Trophoblast cell (in vitro differentiated cells and primary cell): ENCODE results near the gene LPAR5.

Source experiments
- DNase-seq, 2 donors: peaks; one replicate each; pipeline ENCODE4 v3.0.0-alpha.2; 2016
- H2AFZ ChIP-seq: 2 replicates; pipeline ENCODE4 v1.6.1; 2013; ENCODE audit warnings: low read length, moderate library complexity, mild to moderate bottlenecking; ENCODE audit not compliant: insufficient read depth, poor library complexity
- H2AK5ac ChIP-seq: 2 replicates; pipeline ENCODE4 v1.6.1; 2013; ENCODE audit warnings: mild to moderate bottlenecking, low read length
- H2BK120ac ChIP-seq: 2 replicates; pipeline ENCODE4 v1.6.1; 2013; ENCODE audit warnings: low read length, mild to moderate bottlenecking, moderate library complexity; ENCODE audit not compliant: insufficient read depth, poor library complexity
- H2BK12ac ChIP-seq: 2 replicates; pipeline ENCODE4 v1.6.1; 2013; ENCODE audit warnings: mild to moderate bottlenecking, low read length, moderate library complexity
- H2BK5ac ChIP-seq: 2 replicates; pipeline ENCODE4 v1.6.1; 2013; ENCODE audit warnings: low read length, low read depth, moderate library complexity, mild to moderate bottlenecking; ENCODE audit not compliant: poor library complexity
- H3K14ac ChIP-seq: 2 replicates; pipeline ENCODE4 v1.6.1; 2013; ENCODE audit warnings: mild to moderate bottlenecking, low read length
- H3K18ac ChIP-seq: 2 replicates; pipeline ENCODE4 v1.6.1; 2013; ENCODE audit warnings: mild to moderate bottlenecking, low read length
- H3K23ac ChIP-seq: 2 replicates; pipeline ENCODE4 v1.6.1; 2013; ENCODE audit warnings: low read length
- H3K27ac ChIP-seq: 2 replicates; pipeline ENCODE4 v1.5.1; 2013; ENCODE audit warnings: low read depth, mild to moderate bottlenecking, inconsistent platforms, low read length, moderate library complexity
- H3K27me3 ChIP-seq: 2 replicates; pipeline ENCODE4 v1.6.1; 2013; ENCODE audit warnings: inconsistent platforms, mild to moderate bottlenecking, low read length, moderate library complexity; ENCODE audit not compliant: insufficient read depth
- H3K36me3 ChIP-seq, 2 experiments: 1 replicate in 1 of 2; 2 replicates in 1 of 2; pipeline ENCODE4 v1.6.1; 2013; ENCODE audit warnings: low read length in 2 of 2, mild to moderate bottlenecking in 2 of 2, moderate library complexity in 1 of 2; ENCODE audit not compliant: insufficient read depth in 2 of 2, control insufficient read depth in 1 of 2
- H3K4ac ChIP-seq: 2 replicates; pipeline ENCODE4 v1.6.1; 2013; ENCODE audit warnings: low read depth, mild to moderate bottlenecking, low read length, moderate library complexity
- H3K4me1 ChIP-seq, 2 experiments: 1 replicate in 1 of 2; 2 replicates in 1 of 2; pipeline ENCODE4 v1.6.1; 2013; ENCODE audit warnings: low read length in 2 of 2, mild to moderate bottlenecking in 2 of 2, moderate library complexity in 1 of 2; ENCODE audit not compliant: insufficient read depth in 2 of 2, control insufficient read depth in 1 of 2
- H3K4me2 ChIP-seq: 2 replicates; pipeline ENCODE4 v1.6.1; 2013; ENCODE audit warnings: inconsistent platforms, mild to moderate bottlenecking, low read length, moderate library complexity
- H3K4me3 ChIP-seq: 2 replicates; pipeline ENCODE4 v1.5.1; 2013; ENCODE audit warnings: mild to moderate bottlenecking, low read depth, low read length, inconsistent platforms
- H3K79me1 ChIP-seq: one replicate; pipeline ENCODE4 v1.6.1; 2013; ENCODE audit warnings: low read length
- H3K79me2 ChIP-seq: 2 replicates; pipeline ENCODE4 v1.6.1; 2013; ENCODE audit warnings: low read length, mild to moderate bottlenecking; ENCODE audit not compliant: control insufficient read depth, insufficient read depth, poor library complexity
- H3K9ac ChIP-seq: 2 replicates; pipeline ENCODE4 v1.6.1; 2013; ENCODE audit warnings: mild to moderate bottlenecking, low read length
- H3K9me3 ChIP-seq: 2 replicates; pipeline ENCODE4 v1.6.1; 2013; ENCODE audit warnings: low read depth, mild to moderate bottlenecking, control low read depth, inconsistent platforms, low read length; ENCODE audit not compliant: insufficient read depth
- H4K12ac ChIP-seq: 2 replicates; pipeline ENCODE4 v1.6.1; 2013; ENCODE audit warnings: low read depth, mild to moderate bottlenecking, low read length, moderate library complexity
- H4K8ac ChIP-seq: 2 replicates; pipeline ENCODE4 v1.6.1; 2013; ENCODE audit warnings: low read depth, mild to moderate bottlenecking, low read length, moderate library complexity
- H4K91ac ChIP-seq: one replicate; pipeline ENCODE4 v1.6.1; 2013; ENCODE audit warnings: low read depth, mild to moderate bottlenecking, low read length, moderate library complexity
- WGBS: extraction: QIAGEN DNeasy Blood & Tissue Kit; methylation state at CpG from one replicate; pipeline ENCODE4 v1.1.7; 2013; ENCODE audit warnings: missing lambda C conversion rate; ENCODE audit not compliant: insufficient read length, insufficient coverage; ENCODE audit errors: extremely low coverage; 5-methylcytosine and 5-hydroxymethylcytosine counted together

Gene LPAR5

DNA sequence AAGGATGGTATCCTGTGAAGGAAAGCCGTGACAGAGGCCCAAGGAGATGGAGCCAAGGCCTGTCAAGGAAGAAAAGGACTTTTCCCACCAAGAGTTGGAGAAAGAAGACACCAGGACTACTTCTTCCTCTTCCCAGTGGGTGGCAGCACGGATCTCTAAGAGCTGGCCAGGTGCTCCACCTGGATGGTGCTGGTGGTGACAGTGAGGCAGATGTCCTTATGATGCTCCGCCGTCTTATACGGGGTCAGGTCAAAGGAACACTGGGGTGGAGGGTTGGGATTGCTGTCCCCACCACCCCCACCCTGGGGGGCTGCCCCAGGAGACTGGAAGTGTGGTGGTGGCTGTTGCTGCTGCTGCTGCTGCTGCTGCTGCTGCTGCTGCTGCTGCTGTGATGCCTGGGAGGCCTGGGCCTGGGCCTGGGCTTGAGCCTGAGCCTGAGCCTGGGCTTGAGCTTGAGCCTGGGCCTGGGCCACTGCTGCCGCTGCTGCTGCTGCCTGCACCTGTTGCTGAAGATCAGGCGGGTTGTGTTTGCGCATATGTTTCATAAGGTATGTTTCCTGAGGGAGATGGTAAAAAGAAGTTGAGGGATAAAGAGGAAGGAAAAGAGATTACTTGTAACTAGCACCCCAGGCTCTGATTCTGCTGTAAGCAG, 31.9 kb upstream of the LPAR5 start:
- no peak overlapping the region for H3K9ac ChIP-seq
- no peak overlapping the region for H2BK120ac ChIP-seq

GRCh38 chr12:6666211-6666610, 30.5 kb upstream of the LPAR5 start:
- no peak overlapping the region for H4K12ac ChIP-seq
- no peak overlapping the region for H2BK5ac ChIP-seq
- H3K4me3 ChIP-seq, result no peak overlapping the region
- DNase-seq, result no peak
- no peak overlapping the region for H2BK12ac ChIP-seq
- peaks cover 25 to 40% of the 10 kb centered on the region in 2 experiments for H3K36me3 ChIP-seq
- H4K91ac ChIP-seq, result no peak overlapping the region
- H3K4me1 ChIP-seq, result no peaks in the 10 kb centered on the region
- no peak overlapping the region for H3K27ac ChIP-seq
- H3K4me2 ChIP-seq, result no peak overlapping the region
- no peak overlapping the region for H4K8ac ChIP-seq
- no peaks in the 10 kb centered on the region for H3K27me3 ChIP-seq
- H2AK5ac ChIP-seq, result no peak overlapping the region
- H3K18ac ChIP-seq, result no peak overlapping the region
- WGBS, result no CpG with 5 or more reads among the region's 2 CpGs
- no peak overlapping the region for H2BK120ac ChIP-seq
- H3K4ac ChIP-seq, result no peak overlapping the region
- H3K14ac ChIP-seq, result no peak overlapping the region
- H2AFZ ChIP-seq, result no peak overlapping the region
- H3K9ac ChIP-seq, result no peak overlapping the region
- H3K79me1 ChIP-seq, result peaks cover 5% of the 10 kb centered on the region
- no peak overlapping the region for H3K23ac ChIP-seq
- H3K79me2 ChIP-seq, result peaks cover 3% of the 10 kb centered on the region
- H3K9me3 ChIP-seq, result no peaks in the 10 kb centered on the region

More for the DNA sequence above, 31.9 kb upstream of the LPAR5 start:
- Histone ChIP-seq H2AFZ (no peak overlapping the region), H3K18ac (no peak overlapping the region), H4K91ac (no peak overlapping the region), H2BK12ac (no peak overlapping the region), H3K23ac (no peak overlapping the region), H4K12ac (no peak overlapping the region), H3K27ac (no peak overlapping the region), H3K27me3 (no peaks in the 10 kb centered on the region), H3K79me1 (peaks cover 2% of the 10 kb centered on the region), H3K4me2 (no peak overlapping the region), H3K79me2 (peaks cover 2% of the 10 kb centered on the region), H4K8ac (no peak overlapping the region), H3K36me3 (peaks cover 37 to 54% of the 10 kb centered on the region in 2 experiments), H3K4ac (no peak overlapping the region), H2AK5ac (no peak overlapping the region), H3K14ac (no peak overlapping the region), H3K4me3 (no peak overlapping the region), H2BK5ac (no peak overlapping the region), H3K9me3 (no peaks in the 10 kb centered on the region), H3K4me1 (no peaks in the 10 kb centered on the region)
- 100% methylated on average over 1 of the region's 8 CpGs for WGBS
- peak in 1 of 2 donors; percentile 38 for DNase-seq

DNA sequence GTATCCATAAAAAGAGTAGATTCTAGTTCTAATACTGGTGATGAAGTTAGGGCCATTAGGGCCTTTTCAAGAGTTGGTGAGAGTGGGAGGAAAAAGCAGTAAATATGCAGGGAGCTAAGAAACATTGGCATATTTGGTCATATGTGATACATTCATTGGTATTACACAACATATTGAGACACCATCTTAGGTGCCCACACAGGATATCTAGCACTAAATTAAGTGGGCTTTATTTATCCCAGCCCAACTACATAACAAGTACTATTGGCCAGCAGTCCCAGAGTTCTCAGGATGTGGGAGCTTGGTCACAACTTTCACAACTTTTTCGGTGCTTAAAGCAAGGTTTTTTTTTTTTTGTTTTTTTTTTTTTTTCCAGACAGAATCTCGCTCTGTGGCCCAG, 29.1 kb upstream of the LPAR5 start:
- H4K12ac ChIP-seq, result no peak overlapping the region
- no CpG with 5 or more reads among the region's 2 CpGs for WGBS
- no peak overlapping the region for H3K23ac ChIP-seq
- peaks cover 3% of the 10 kb centered on the region for H3K79me2 ChIP-seq
- no peaks in the 10 kb centered on the region for H3K27me3 ChIP-seq
- no peak overlapping the region for H2BK12ac ChIP-seq
- no peak overlapping the region for H2BK5ac ChIP-seq
- no peak overlapping the region for H3K27ac ChIP-seq
- H3K4me1 ChIP-seq, result no peaks in the 10 kb centered on the region
- H4K91ac ChIP-seq, result no peak overlapping the region
- no peak overlapping the region for H2BK120ac ChIP-seq
- no peak overlapping the region for H4K8ac ChIP-seq
- DNase-seq, result no peak
- H3K9me3 ChIP-seq, result no peaks in the 10 kb centered on the region
- H3K79me1 ChIP-seq, result peaks cover 5% of the 10 kb centered on the region
- H3K9ac ChIP-seq, result no peak overlapping the region
- H2AFZ ChIP-seq, result no peak overlapping the region
- H3K4me2 ChIP-seq, result no peak overlapping the region
- no peak overlapping the region for H3K18ac ChIP-seq
- no peak overlapping the region for H2AK5ac ChIP-seq
- no peak overlapping the region for H3K4ac ChIP-seq
- peaks cover 17 to 28% of the 10 kb centered on the region in 2 experiments for H3K36me3 ChIP-seq
- no peak overlapping the region for H3K4me3 ChIP-seq
- no peak overlapping the region for H3K14ac ChIP-seq

DNA sequence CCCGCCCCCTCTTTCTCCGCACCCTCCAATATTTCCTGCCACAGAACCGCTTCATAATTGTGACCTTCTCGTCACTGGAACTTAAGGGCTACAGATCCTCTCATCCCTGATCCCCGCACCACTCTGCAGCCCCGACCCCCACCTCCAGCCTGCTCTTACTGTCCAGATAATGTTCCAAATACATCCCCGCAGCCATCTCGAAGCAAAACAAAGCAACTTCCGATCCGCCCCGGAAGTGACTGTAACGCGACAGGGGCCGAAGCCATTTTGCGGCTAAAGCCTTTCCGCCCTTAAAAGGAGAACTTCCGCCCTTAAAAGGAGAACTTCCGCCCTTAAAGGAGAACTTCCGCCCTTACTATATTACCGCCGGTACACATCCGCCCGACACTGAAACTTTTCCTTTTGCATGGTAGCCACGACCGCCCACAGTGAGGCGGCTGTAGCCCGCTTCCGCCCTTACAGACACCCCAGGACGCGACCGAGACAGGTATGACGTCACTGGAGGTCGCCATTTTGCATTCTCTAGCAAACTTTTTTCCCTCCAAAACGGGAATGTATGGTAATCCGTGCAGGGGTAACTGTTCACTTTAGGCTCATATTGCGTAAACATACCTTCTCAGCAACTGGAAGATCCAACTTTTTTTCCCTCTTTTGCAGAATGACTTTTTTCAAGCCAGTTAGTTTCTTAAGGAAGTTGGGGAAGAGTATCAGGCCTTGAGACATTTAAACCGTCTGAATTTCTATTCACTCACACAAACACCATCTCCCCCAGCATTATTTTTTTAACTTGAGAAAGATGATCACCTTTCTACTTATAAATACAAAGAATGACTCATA, 27.4 kb upstream of the LPAR5 start, which contains the start of gene ING4:
TSS of gene ING4 (minus strand) at position 214 of the 837 bp plus-strand sequence. CDS start at position 196, 18 bp downstream.
- WGBS, result no CpG with 5 or more reads among the region's 37 CpGs
- peak within 1 kb of the TSS; percentile 44 for H2BK120ac ChIP-seq
- peak within 1 kb of the TSS; percentile 34 for H3K4ac ChIP-seq
- H2BK5ac ChIP-seq, result no peak within 1 kb of the TSS
- H2BK12ac ChIP-seq, result no peak within 1 kb of the TSS
- H2AFZ ChIP-seq, result peak within 1 kb of the TSS; percentile 86
- H3K27me3 ChIP-seq, result no peaks in the 10 kb centered on the region
- H3K9me3 ChIP-seq, result no peaks in the 10 kb centered on the region
- peak within 1 kb of the TSS; percentile 85 for H3K4me3 ChIP-seq
- H3K79me1 ChIP-seq, result peaks cover 5% of the 10 kb centered on the region
- H3K23ac ChIP-seq, result no peak within 1 kb of the TSS
- peak within 1 kb of the TSS; percentile 97 for H4K8ac ChIP-seq
- peak within 1 kb of the TSS; percentile 84 for H3K9ac ChIP-seq
- H3K79me2 ChIP-seq, result peaks cover 3% of the 10 kb centered on the region
- H4K12ac ChIP-seq, result peak within 1 kb of the TSS; percentile 92
- H3K4me2 ChIP-seq, result peak within 1 kb of the TSS; percentile 93
- H3K14ac ChIP-seq, result peak within 1 kb of the TSS; percentile 62
- DNase-seq, result peak; percentile 100
- H3K27ac ChIP-seq, result peak within 1 kb of the TSS; percentile 46
- peak within 1 kb of the TSS; percentile 57 for H3K18ac ChIP-seq
- peak within 1 kb of the TSS; percentile 74 for H4K91ac ChIP-seq
- peak within 1 kb of the TSS; percentile 63 for H2AK5ac ChIP-seq
- H3K36me3 ChIP-seq, result peaks cover 11 to 16% of the 10 kb centered on the region in 2 experiments
- no peaks in the 10 kb centered on the region for H3K4me1 ChIP-seq
